GM19397 (cell line): ENCODE measurements around the gene ERC2.
"Not testable (repeated sequence)": the region's sequence is repeated elsewhere in the genome, so short reads cannot be mapped to it uniquely, and the experiment has no call there.

Experiments used
- ATAC-seq: cut with Tn5 transposase; IDR thresholded peaks from one replicate; pipeline ENCODE4 v1.9.1; 2021; ENCODE audit warnings: mild to moderate bottlenecking, moderate library complexity; ENCODE audit not compliant: unreplicated experiment

ERC2 gene

GRCh38 chr3:56468184-56469106 lies at the start of gene ERC2:
Gene ERC2, minus strand, starts transcription at chr3:56468467.
- no peak for ATAC-seq

GRCh38 chr3:56502738-56503137 lies 34.5 kb upstream of the ERC2 start:
- ATAC-seq = no peak

- not testable (repeated sequence) for ATAC-seq
Measured at GRCh38 chr3:56496376-56496775, 28.1 kb upstream of the ERC2 start.

- ATAC-seq = peak; percentile 89
Measured at GRCh38 chr3:56494679-56495322, 26.5 kb upstream of the ERC2 start.

- ATAC-seq = no peak
Measured at GRCh38 chr3:56491566-56491965, 23.3 kb upstream of the ERC2 start.

- ATAC-seq = no peak
Measured at GRCh38 chr3:56488812-56489600, 20.7 kb upstream of the ERC2 start.

GRCh38 chr3:56484525-56485032 lies 16.3 kb upstream of the ERC2 start:
- no peak for ATAC-seq

GRCh38 chr3:56484122-56484521 lies 15.9 kb upstream of the ERC2 start:
- no peak for ATAC-seq

- no peak for ATAC-seq
Measured at GRCh38 chr3:56477646-56478045, 9.4 kb upstream of the ERC2 start.

- ATAC-seq = no peak
Measured at GRCh38 chr3:56476771-56477170, 8.5 kb upstream of the ERC2 start.

- ATAC-seq = no peak
Measured at GRCh38 chr3:56471771-56472170, 3.5 kb upstream of the ERC2 start.

GRCh38 chr3:56469141-56469540 lies 874 bp upstream of the ERC2 start:
- ATAC-seq = no peak

- ATAC-seq = no peak
Measured at GRCh38 chr3:56467801-56468183, 475 bp downstream of the ERC2 start.

GRCh38 chr3:56467108-56467507 lies 1.2 kb downstream of the ERC2 start:
- ATAC-seq = no peak

GRCh38 chr3:56459719-56460118 lies 8.5 kb downstream of the ERC2 start:
- no peak for ATAC-seq

GRCh38 chr3:56459104-56459496 lies 9.2 kb downstream of the ERC2 start:
- ATAC-seq = no peak

GRCh38 chr3:56458496-56459103 lies 9.7 kb downstream of the ERC2 start:
- ATAC-seq = no peak

GRCh38 chr3:56456117-56456516 lies 12.2 kb downstream of the ERC2 start:
- no peak for ATAC-seq

- no peak for ATAC-seq
Measured at GRCh38 chr3:56453011-56453410, 15.3 kb downstream of the ERC2 start.

GRCh38 chr3:56452085-56452484 lies 16.2 kb downstream of the ERC2 start:
- no peak for ATAC-seq

- no peak for ATAC-seq
Measured at GRCh38 chr3:56443372-56443771, 24.9 kb downstream of the ERC2 start.
